ENCODE results near the gene UBASH3B. TPM values are rescaled to one million over a fixed set of nuclear protein-coding genes. Genes with fewer than 3 reads are reported as not detected.

Gene UBASH3B
- total RNA-seq, 1 donor from 2014 or later, result 64.6 TPM

DNA sequence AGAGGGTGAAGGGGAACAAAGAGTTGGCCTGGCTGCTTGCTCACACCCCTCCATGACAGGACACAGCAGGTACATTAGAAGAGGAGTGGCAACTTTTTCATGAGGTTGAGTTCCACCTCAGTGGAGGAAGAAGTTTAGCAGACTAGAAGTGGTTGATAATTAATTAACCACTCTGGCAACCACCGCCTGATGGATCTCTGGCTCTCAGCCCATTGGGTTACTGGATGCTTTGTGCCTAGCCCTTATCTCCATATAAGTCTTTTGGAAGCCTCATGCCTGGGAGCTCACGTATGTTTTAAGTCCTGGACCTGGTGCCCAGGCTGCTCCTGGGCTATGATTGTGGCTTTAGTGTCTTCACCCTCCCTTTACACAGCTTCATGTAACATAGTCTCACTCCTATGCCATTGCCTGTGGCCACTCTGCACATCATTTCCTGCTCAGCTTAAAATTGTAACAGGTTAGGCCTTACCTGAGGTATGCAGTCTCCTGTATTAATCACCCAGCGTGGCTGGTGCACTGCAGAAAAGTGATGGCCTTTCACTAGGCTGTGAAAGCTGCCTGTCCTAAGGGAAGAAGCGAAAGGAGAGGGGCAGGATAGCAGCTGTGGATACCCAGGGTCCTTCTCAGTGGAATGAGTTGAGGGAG lies 110.1 kb downstream of the UBASH3B start:
- H3K4me3 ChIP-seq (ENCODE audit: low read depth, low read length), result no peak overlapping the region
- peak; percentile 25 for DNase-seq (ENCODE audit: low read depth)
- TF ChIP-seq, protein P1, sequence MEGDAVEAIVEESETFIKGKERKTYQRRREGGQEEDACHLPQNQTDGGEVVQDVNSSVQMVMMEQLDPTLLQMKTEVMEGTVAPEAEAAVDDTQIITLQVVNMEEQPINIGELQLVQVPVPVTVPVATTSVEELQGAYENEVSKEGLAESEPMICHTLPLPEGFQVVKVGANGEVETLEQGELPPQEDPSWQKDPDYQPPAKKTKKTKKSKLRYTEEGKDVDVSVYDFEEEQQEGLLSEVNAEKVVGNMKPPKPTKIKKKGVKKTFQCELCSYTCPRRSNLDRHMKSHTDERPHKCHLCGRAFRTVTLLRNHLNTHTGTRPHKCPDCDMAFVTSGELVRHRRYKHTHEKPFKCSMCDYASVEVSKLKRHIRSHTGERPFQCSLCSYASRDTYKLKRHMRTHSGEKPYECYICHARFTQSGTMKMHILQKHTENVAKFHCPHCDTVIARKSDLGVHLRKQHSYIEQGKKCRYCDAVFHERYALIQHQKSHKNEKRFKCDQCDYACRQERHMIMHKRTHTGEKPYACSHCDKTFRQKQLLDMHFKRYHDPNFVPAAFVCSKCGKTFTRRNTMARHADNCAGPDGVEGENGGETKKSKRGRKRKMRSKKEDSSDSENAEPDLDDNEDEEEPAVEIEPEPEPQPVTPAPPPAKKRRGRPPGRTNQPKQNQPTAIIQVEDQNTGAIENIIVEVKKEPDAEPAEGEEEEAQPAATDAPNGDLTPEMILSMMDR (conservative IDR thresholded peaks at IDR 0.05; ENCODE audit: low read depth, low read length), result no peak

DNA sequence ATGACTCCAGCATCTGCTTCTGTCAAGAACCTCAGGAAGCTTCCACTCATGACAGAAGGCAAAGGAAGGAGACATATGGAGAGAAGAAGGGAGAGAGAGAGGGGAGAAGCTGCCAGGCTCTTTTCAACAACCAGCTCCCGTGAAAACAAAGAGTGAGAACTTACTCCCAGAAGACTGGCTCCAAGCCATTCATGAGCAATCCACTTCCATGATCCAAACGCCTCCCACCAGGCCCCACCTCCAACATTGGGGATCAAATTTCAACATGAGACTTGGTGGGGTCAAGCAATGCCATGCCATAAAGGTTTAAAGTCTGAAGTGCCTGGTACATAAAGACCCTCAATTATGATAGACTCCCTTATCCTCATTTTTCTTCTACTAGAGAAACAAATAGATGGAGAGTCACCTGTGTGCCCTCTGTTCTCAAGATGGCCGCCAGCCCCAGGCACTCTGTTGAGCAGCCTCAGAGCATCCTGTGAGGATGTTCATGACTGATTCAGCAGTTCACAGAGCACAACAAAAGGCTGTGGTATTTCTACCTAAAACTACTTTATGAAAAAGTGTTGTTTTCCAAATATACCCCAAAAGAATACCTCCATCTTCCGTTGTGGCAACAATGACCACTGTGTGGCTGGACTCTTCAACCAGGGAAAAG lies 113.7 kb downstream of the UBASH3B start:
- DNase-seq (ENCODE audit: low read depth), result no peak
- H3K4me3 ChIP-seq (ENCODE audit: low read depth, low read length), result no peak overlapping the region
- TF ChIP-seq, protein P1 (conservative IDR thresholded peaks at IDR 0.05; ENCODE audit: low read depth, low read length), result no peak

DNA sequence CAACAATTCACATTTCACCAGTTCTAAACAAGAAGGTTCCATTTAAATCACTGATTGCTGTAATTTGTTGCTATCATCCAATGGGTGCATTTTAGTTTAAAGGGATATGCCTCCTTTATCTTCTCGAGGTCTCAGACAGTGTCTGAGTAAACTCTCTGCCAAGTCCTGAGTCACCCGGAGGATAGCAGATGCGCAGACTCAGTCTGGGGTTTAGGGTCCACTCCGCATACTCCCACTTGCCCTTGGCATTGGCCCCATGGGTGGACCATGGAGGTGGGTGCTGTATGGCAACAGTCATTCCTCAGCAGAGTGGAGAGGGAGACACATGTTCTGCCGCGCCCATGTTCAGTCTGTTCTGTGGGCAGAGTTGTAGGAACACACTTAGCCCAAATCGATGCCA lies 117.4 kb downstream of the UBASH3B start:
- no peak for DNase-seq (ENCODE audit: low read depth)
- H3K4me3 ChIP-seq (ENCODE audit: low read depth, low read length), result no peak overlapping the region
- TF ChIP-seq, protein P1 (conservative IDR thresholded peaks at IDR 0.05; ENCODE audit: low read depth, low read length), result no peak

DNA sequence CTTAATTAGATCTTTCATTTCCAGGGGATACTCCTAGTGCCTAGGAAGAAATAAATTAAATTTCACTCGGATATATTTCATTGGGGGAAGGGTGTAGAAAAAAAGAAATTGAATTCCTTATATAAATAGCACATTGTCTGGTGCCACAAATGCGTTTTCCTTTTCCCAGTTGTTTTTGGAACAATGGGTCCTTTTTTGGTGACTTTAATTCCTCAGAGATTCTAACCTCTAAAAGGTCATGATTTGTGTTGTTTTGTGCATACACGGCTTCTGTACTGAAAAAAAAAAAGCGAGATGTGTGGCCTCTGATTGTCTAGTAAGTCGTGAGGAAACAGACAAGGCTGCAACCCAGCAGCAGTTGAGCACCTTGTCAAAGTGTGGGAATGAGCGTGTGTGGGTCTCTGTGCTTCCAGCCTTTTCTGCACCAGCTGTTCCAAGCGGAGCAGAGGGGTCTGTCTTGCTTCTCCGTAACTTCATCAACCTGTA lies 118.3 kb downstream of the UBASH3B start:
- no peak overlapping the region for H3K4me3 ChIP-seq (ENCODE audit: low read depth, low read length)
- DNase-seq (ENCODE audit: low read depth), result no peak
- TF ChIP-seq, protein P1 (conservative IDR thresholded peaks at IDR 0.05; ENCODE audit: low read depth, low read length), result no peak

DNA sequence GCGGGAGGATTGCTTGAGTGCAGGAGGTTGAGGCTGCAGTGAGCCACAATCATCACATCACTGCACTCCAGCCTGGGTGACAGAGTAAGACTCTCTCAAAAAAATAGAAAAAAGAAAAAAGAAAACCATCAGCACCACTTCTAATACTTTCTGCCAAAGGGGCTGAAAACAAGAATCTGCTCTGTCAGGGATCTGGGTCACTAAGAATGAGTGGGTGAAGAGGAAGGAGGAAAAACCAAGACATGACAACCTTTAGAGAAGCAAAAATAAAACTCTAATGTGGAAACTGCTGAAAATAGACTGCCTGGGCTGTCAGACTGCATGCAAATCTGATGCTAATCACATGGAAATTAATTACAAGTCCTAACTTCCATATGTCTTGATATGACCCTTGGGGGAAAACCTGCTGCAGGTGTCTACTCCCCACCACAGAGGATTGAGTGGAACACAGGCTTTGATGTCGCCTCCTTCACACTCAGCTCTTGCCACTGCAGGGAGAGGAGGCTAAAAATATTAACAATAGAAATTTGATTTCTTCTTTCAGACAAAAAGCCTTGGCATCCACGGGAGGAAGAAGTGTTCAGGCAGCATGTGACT lies 120.3 kb downstream of the UBASH3B start:
- TF ChIP-seq, protein P1 (conservative IDR thresholded peaks at IDR 0.05; ENCODE audit: low read depth, low read length), result no peak
- no peak for DNase-seq (ENCODE audit: low read depth)

DNA sequence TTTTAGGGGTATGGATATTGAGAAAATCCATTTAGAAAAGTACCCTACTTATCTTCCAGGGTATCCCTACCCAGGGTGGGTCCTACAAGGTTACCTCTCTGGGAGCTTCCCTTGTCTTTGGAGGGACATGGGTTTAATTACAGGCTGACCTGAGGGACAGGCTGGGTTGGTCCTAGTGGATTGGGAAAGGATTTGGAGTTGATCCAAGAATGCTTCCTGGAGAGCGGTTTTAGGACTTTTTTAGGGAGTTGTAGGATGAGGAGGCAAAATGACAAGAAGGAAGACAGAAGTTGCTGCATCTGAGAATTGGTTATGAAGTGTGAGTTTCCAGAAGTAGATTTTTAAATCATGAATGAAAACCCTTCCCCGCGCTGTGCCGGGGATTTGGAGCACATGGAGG lies 121.0 kb downstream of the UBASH3B start:
- no peak overlapping the region for H3K4me3 ChIP-seq (ENCODE audit: low read depth, low read length)
- TF ChIP-seq, protein P1 (conservative IDR thresholded peaks at IDR 0.05; ENCODE audit: low read depth, low read length), result no peak
- DNase-seq (ENCODE audit: low read depth), result no peak

More for the DNA sequence above, 120.3 kb downstream of the UBASH3B start:
- no peak overlapping the region for H3K4me3 ChIP-seq (ENCODE audit: low read depth, low read length)

All from epithelial cell of proximal tubule (primary cell).